GM06990 (cell line): ENCODE measurements around the gene FAM118B.

Experiments used
- DNase-seq: peaks from one replicate; pipeline ENCODE4 v3.0.0-alpha.2; 2011; ENCODE audit not compliant: insufficient read length; ENCODE audit errors: extremely low read depth
- H3K27me3 ChIP-seq: replicated peaks from 2 replicates; pipeline ENCODE4 v1.6.0; 2011; ENCODE audit warnings: low read length; ENCODE audit not compliant: control insufficient read depth, insufficient read depth
- H3K36me3 ChIP-seq: 2 replicates; pipeline ENCODE4 v1.5.1; 2011; ENCODE audit warnings: low read length; ENCODE audit not compliant: control insufficient read depth, insufficient read depth
- H3K4me3 ChIP-seq: replicated peaks from 2 replicates; pipeline ENCODE4 v1.5.1; 2011; ENCODE audit warnings: low read depth, mild to moderate bottlenecking, control low read depth, low read length
- TF ChIP-seq, protein P1 (sequence below): IDR thresholded peaks from 2 replicates; pipeline ENCODE4 v1.5.1; 2011; ENCODE audit warnings: low read length, control low read depth, mild to moderate bottlenecking, inconsistent platforms; ENCODE audit not compliant: insufficient read depth, poor library complexity, severe bottlenecking

Gene FAM118B

DNA sequence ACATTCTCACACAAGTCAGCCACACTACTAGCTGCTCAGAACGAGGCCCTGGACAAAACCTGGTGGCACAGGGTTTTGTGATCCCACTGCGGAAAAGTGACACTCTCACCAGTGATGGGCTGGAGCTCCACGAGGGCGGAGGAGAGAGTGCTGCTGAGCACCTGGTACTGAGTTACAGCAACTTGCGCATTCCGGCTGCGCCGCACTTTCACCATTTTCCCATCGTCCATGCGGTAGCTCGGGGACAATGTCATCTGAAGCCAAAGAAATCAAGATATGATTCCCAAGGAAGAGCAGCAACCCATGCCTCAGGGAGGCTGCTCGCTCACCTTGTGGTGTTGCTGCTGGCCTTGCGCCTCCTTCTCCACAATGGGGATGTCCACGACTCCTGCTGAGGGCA lies 6.2 kb upstream of the FAM118B start:
- peaks cover 26% of the 10 kb centered on the region for H3K36me3 ChIP-seq
- TF ChIP-seq, protein P1, sequence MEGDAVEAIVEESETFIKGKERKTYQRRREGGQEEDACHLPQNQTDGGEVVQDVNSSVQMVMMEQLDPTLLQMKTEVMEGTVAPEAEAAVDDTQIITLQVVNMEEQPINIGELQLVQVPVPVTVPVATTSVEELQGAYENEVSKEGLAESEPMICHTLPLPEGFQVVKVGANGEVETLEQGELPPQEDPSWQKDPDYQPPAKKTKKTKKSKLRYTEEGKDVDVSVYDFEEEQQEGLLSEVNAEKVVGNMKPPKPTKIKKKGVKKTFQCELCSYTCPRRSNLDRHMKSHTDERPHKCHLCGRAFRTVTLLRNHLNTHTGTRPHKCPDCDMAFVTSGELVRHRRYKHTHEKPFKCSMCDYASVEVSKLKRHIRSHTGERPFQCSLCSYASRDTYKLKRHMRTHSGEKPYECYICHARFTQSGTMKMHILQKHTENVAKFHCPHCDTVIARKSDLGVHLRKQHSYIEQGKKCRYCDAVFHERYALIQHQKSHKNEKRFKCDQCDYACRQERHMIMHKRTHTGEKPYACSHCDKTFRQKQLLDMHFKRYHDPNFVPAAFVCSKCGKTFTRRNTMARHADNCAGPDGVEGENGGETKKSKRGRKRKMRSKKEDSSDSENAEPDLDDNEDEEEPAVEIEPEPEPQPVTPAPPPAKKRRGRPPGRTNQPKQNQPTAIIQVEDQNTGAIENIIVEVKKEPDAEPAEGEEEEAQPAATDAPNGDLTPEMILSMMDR = no peak
- H3K27me3 ChIP-seq = no peaks in the 10 kb centered on the region
- H3K4me3 ChIP-seq = no peak overlapping the region
- no peak for DNase-seq

DNA sequence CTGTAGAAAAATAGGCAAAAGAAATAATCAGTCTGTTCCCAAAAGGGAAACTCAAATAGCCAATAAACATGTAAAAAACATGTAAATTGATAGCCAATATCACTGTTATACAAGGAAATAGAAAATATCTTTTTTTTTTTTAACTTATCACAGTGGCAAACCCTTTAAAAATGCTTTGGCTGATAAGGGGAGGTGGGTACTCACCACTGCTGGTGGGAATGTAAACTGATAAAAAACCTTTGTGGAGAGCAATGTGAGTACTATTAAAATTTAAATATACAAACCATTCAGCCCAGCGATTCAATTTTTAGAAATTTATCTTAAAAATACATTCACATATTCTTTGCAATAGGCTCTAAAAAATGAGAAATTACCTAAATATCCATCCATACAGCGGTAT lies 3.7 kb upstream of the FAM118B start:
- Histone ChIP-seq H3K4me3 (no peak overlapping the region), H3K36me3 (peaks cover 17% of the 10 kb centered on the region), H3K27me3 (no peaks in the 10 kb centered on the region)
- TF ChIP-seq, protein P1 = no peak
- no peak for DNase-seq

DNA sequence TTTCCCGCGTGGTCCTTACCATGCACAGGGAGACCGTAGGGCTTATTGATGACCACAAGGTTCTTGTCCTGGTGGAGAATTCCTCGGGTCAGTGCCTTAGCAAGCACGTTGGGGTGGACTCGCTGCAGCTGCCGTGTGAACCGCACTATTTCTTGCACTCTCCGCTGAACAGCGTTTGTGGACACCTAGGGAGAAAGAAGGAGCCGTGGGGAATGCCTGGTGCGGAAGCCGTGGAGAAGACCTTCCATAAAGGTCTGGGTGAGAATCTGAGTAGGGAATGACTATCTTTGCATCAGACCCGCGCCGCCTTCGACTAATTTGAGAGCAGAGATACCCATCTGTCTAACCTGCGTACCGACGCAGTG lies 729 bp upstream of the FAM118B start:
- Histone ChIP-seq H3K4me3 (peak overlapping the region; percentile 97), H3K27me3 (no peaks in the 10 kb centered on the region), H3K36me3 (peaks cover 2% of the 10 kb centered on the region)
- TF ChIP-seq, protein P1 = no peak
- DNase-seq = no peak

DNA sequence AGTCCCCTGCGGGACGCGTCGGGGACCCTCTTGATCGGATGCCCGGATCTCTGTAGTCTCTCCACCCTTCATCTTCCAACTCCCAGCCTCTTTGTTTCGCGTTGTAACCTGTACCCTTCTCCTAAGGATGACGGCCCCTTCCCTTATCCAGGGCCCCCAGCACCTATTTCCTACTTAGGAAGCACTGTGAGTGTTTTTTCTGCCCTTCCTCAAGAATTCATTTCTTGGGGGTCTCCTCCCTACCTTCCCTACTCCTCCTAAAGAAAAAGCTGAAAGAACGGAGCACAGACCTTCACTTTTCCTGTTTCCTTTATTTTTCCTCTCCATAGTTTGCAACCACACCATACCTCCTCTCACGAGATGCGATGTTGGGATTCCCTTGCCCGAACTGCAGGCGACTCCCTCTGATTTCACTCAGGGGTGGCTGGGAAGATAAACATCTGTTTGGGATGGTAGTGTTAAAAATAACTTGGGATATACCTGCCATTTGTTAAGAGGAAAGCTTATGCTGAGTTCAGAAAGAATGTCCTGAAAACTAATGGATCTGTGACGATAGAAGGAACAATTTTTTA lies 593 bp downstream of the FAM118B start:
- no peak for DNase-seq
- peak overlapping the region; percentile 97 for H3K4me3 ChIP-seq

DNA sequence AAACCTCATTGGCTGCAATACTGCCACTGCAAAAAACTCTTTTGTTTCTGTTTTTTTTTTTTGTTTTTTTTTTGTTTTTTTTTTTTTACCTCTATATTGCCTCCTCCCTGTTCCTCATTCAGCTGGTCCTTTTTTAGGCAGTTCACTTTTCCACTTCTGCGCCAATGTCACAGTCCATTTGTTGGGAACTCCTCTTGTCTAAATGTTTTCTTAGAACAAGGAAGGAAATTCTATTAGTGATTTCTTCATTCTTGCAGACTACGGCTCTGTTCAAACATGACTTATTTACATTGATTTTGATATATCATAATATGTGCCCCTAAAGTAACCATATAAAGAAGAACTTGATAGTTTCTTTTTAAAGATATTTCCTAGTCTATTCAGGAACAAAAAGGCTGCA lies 2.9 kb downstream of the FAM118B start:
- H3K4me3 ChIP-seq = no peak overlapping the region
- TF ChIP-seq, protein P1 = no peak
- DNase-seq = no peak
- H3K36me3 ChIP-seq = no peaks in the 10 kb centered on the region; the same call in 1 of the 2 replicates
- no peaks in the 10 kb centered on the region for H3K27me3 ChIP-seq

More for the DNA sequence above, 593 bp downstream of the FAM118B start:
- TF ChIP-seq, protein P1 = peak; percentile 0
- Histone ChIP-seq H3K36me3 (peaks cover 2% of the 10 kb centered on the region), H3K27me3 (no peaks in the 10 kb centered on the region)

DNA sequence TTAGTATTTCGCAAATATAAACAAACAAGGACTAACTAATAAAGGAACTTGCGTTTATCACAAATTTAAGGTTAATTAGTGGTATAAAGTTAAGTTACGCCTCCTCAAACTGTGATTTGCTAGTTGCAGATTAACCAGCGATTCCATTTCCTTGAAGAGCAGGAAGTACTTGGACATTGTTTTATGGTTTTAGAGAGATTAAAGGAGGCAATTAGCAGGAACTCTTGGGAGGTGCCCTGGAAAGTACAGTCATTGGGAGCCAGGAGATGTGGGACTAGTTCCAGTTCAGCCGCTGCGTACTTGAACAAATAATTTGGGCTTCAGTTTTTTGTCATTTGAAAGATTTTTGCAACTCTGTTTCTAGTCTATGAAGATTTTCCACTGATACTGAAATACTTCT lies 3.3 kb downstream of the FAM118B start:
- no peaks in the 10 kb centered on the region for H3K36me3 ChIP-seq
- H3K27me3 ChIP-seq = no peaks in the 10 kb centered on the region
- no peak overlapping the region for H3K4me3 ChIP-seq
- DNase-seq = no peak
- TF ChIP-seq, protein P1 = no peak
